Activated CD8-positive, alpha-beta memory T cell treated with anti-CD3 and anti-CD28 coated beads for 24 hours (primary cell): ENCODE results near the gene FOXO3B.
"Not testable (repeated sequence)": the region's sequence is repeated elsewhere in the genome, so short reads cannot be mapped to it uniquely, and the experiment has no call there.

Source experiments
- DNase-seq: peaks from one replicate; pipeline ENCODE4 v3.0.0-alpha.2; 2020

The FOXO3B gene

GRCh38 chr17:18644291-18644690 is 37.8 kb downstream of the FOXO3B start, which contains the start of gene TBC1D28:
TBC1D28 (minus strand) TSS chr17:18644391; CDS start chr17:18641352, 3,039 bp downstream.
- not testable (repeated sequence) for DNase-seq

DNA sequence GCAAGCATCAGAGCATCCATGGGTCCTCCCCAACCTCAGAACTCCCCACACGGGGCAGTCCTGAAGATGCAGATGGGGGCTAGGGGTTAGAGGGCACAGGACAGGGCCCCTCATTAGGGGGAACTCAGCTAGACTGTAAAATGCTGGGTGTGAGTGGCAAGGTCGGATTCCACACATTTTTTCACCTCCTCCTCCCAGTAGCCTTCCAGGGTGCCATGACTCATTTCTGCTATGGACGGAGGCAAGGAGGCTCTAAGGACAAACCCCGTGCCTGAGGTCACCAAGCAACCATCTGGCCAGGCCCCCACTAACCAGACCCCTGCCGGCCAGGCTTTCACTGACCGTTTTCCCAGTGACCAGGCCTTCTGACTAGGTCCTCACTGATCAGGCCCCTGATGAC is 39.0 kb downstream of the FOXO3B start:
- DNase-seq = not testable (repeated sequence)

GRCh38 chr17:18638357-18638756 is 43.8 kb downstream of the FOXO3B start:
- not testable (repeated sequence) for DNase-seq

DNA sequence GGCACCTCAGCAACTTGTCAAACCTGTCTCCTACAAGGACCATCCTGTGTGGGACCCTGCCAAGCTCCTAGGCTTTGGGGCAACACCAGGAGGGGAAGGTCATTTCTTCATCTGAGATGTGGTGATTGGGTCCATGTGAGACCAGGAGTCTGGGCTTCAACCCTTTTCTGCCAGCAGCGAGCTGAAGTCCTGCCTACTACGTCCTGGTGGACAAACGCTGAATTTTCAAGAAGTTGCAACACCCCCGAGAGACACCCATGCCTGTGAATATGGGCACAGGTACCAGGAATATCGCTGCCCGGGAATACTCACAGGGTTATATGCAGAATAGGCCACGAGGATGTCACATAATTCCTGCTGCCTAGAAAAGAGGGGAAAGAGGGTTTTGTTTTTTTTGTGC is 45.9 kb downstream of the FOXO3B start:
- DNase-seq = not testable (repeated sequence)

DNA sequence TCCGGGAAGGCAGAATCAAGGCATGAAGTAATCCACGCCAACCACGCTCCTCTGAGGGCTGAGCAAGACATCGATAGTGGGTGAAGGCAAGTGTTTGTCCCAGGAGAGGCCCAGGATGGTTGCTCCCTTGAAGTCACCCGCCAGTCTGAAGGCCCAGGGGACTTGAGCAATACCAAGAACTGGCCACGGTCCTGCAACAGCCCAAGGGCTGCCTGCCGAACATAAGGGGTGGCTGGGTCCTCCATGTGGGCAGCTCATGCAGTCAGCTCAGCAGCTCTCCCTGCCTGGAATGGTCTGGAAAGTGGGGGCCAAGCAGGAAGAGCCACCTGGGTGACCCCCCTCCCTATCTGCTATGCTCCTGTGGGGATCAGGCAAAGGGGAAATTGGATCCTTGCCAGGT is 46.3 kb downstream of the FOXO3B start:
- DNase-seq = not testable (repeated sequence)

DNA sequence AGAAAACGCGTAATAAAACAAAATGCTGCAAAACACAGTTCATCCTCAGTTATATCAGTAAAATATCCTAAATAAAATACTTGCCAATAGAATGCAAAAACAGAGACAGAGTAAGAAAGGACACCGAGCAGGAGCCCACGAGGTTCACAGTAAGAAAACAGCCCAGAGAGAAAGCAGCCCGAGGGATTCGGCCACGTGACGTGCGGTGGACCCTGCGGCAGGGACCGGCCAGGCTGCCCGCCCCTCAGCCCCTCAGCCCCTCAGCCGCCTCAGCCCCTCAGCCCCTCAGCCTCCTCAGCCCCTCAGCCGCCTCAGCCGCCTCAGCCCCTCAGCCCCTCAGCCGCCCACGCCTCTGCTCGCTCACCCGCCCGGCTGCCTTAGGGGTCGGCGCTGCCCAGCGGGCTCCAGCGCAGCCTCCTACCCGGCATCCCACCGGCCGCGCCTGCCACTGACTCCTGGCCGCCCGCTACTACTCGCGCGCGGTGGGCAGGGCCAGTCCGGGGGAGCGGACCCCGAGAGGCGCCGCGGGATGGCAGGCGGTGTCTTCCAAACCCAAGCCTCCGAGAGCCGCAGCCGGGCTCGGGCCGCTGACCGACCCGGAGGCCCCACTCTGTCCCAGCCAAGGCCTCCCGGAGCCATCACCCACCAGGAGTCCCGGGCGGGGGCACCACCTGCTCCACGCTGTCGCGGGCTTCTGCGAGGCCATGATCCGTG is 47.4 kb downstream of the FOXO3B start:
- not testable (repeated sequence) for DNase-seq
